ENCODE results near the gene ADA.

DNA sequence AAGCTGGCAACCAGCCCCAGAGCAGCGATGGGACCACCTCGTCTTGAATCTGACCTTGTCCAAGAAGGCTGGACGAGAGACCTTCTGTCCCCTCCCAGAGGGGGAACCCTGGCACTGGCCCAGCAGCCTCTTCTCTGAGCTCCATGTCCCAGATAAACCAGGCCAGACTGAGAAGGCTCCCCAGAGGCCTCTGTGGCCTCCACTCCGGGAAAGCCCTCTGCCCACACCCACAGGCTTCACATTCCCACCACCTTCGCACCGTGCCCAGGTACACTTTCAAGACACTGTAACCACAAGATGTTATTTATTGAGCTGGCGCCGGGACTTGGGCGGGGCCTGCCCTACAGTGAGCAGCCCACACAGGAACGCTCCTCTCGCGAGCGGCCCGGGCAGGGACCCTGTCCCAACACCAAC lies 33.2 kb downstream of the ADA start:
- TF ChIP-seq CTCF (conservative IDR thresholded peaks at IDR 0.05; ENCODE audit: low read depth, low read length) (no peak), NFE2L2 (IDR thresholded peaks at IDR 0.05; ENCODE audit: low read depth, low read length) (no peak), CHD1 (IDR thresholded peaks at IDR 0.05; ENCODE audit: low read depth, low read length) (no peak), RCOR1 (IDR thresholded peaks at IDR 0.05; ENCODE audit: insufficient replicate concordance, low read length) (no peak), RFX5 (IDR thresholded peaks at IDR 0.05; ENCODE audit: low read depth, low read length) (no peak), FOS (IDR thresholded peaks at IDR 0.05; ENCODE audit: low read depth, low read length) (no peak), POLR2A (IDR thresholded peaks at IDR 0.05; ENCODE audit: low read depth, low read length) (no peak), USF2 (IDR thresholded peaks at IDR 0.05; ENCODE audit: low read depth, low read length) (no peak), MXI1 (IDR thresholded peaks at IDR 0.05; ENCODE audit: borderline replicate concordance, low read depth, low read length) (no peak), RAD21 (IDR thresholded peaks at IDR 0.05; ENCODE audit: low read length) (no peak), BHLHE40 (IDR thresholded peaks at IDR 0.05; ENCODE audit: low read depth, low read length) (no peak), MAZ (IDR thresholded peaks at IDR 0.05; ENCODE audit: borderline replicate concordance, low read depth, low read length) (no peak), ELK1 (IDR thresholded peaks at IDR 0.05; ENCODE audit: borderline replicate concordance, low read depth, low read length) (no peak)
